BE2C (cell line): Measurements from ENCODE around the gene PRKN.

Source experiments
- DNase-seq: peaks from one replicate; pipeline ENCODE4 v3.0.0-alpha.2; 2020
- H3K27me3 ChIP-seq: fragments of 250-450 bp; sonication (Bioruptor Pico); 2 replicates; pipeline ENCODE4 v1.5.1; 2020; ENCODE audit warnings: mild to moderate bottlenecking
- H3K36me3 ChIP-seq: fragments of 250-450 bp; sonication (Bioruptor Pico); 2 replicates; pipeline ENCODE4 v1.5.1; 2020; ENCODE audit warnings: mild to moderate bottlenecking
- H3K4me1 ChIP-seq: fragments of 250-450 bp; sonication (Bioruptor Pico); 2 replicates; pipeline ENCODE4 v1.5.1; 2020
- H3K4me3 ChIP-seq: 2 replicates; pipeline ENCODE4 v1.5.1; 2011; ENCODE audit warnings: low read depth, low read length
- H3K9me3 ChIP-seq: fragments of 250-450 bp; sonication (Bioruptor Pico); 2 replicates; pipeline ENCODE4 v1.5.1; 2020
- TF ChIP-seq, protein P1 (sequence below): IDR thresholded peaks from 2 replicates; pipeline ENCODE4 v1.5.1; 2012; ENCODE audit warnings: mild to moderate bottlenecking, low read depth, low read length

Gene PRKN

DNA sequence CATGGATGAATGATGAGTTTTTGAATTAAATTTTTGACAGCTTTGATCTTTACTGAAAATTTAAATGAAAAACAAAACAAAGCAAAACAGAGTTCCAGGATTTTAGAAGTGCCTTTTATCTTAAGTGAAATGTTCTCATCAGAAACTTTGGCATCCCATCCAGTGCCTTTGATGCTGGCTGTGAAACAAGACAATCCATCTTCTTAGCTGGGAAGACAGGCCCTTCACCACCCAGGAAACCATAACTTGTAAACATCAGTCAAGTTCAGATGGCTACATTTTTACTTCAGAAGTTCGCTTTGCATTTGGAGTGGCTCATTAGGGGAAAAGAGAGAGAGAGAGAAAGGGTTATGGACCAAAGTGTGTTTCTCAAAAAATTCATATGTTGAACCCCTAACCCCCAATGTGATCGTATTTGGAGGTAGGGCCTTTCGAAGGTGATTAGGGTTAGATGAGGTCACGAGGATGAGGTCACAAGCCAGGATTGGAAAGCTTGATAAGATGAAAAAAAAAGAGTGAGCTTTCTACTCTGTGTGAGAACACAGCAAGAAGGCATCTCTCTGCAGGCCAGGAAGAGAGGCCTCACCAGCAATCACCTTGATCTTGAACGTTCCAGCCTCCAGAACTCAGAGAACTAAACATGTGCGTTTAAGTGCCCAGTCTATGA, 366.5 kb downstream of the PRKN start:
- H3K4me3 ChIP-seq: no peak overlapping the region
- TF ChIP-seq, protein P1, sequence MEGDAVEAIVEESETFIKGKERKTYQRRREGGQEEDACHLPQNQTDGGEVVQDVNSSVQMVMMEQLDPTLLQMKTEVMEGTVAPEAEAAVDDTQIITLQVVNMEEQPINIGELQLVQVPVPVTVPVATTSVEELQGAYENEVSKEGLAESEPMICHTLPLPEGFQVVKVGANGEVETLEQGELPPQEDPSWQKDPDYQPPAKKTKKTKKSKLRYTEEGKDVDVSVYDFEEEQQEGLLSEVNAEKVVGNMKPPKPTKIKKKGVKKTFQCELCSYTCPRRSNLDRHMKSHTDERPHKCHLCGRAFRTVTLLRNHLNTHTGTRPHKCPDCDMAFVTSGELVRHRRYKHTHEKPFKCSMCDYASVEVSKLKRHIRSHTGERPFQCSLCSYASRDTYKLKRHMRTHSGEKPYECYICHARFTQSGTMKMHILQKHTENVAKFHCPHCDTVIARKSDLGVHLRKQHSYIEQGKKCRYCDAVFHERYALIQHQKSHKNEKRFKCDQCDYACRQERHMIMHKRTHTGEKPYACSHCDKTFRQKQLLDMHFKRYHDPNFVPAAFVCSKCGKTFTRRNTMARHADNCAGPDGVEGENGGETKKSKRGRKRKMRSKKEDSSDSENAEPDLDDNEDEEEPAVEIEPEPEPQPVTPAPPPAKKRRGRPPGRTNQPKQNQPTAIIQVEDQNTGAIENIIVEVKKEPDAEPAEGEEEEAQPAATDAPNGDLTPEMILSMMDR: no peak
- no peaks in the 10 kb centered on the region for H3K27me3 ChIP-seq
- H3K9me3 ChIP-seq: no peaks in the 10 kb centered on the region
- no peaks in the 10 kb centered on the region for H3K4me1 ChIP-seq
- H3K36me3 ChIP-seq: no peaks in the 10 kb centered on the region
- no peak for DNase-seq

DNA sequence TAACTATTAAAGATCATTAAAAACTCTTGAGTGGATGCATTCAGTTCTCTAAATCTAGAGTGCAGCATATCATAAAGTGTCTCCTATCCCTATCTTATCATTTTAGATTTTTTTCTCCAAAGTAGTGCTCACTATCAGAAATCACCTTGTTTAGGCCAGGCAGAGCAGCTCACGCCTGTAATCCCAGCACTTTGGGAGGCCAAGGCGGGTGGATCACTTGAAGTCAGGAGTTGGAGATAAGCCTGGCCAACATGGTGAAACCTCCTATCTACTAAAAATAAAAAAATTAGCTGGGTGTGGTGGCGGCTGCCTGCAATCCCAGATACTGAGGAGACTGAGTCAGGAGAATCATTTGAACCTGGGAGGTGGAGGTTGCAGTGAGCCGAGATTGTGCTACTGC, 368.9 kb downstream of the PRKN start:
- DNase-seq: no peak
- Histone ChIP-seq H3K36me3 (no peaks in the 10 kb centered on the region), H3K4me1 (no peaks in the 10 kb centered on the region), H3K4me3 (no peak overlapping the region), H3K27me3 (no peaks in the 10 kb centered on the region), H3K9me3 (no peaks in the 10 kb centered on the region)
- TF ChIP-seq, protein P1: no peak

DNA sequence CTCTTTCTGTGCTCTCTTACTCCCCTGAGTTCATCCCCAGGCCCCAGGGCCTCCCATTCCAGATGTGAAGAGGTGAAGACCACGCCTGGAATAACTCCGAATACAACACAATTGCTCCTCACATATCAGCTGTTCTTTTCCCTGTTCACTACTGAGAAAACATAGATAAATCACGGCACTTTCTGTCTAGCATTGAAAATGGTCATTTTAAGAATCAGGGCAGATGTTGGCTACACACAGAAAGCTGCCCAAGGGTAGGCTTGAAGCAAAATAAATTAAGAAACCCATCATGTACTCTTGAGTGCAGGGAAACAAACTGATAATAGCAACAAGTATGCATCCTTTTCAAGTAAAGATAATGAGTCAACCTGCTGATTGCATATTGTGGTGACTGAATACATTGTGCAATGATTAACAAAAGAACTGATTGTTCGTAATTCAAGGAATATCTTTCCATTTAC, 382.5 kb downstream of the PRKN start:
- no peak overlapping the region for H3K4me3 ChIP-seq
- H3K4me1 ChIP-seq: no peaks in the 10 kb centered on the region
- no peaks in the 10 kb centered on the region for H3K27me3 ChIP-seq
- no peak for DNase-seq
- H3K9me3 ChIP-seq: no peaks in the 10 kb centered on the region; the same call in 1 of the 2 replicates
- TF ChIP-seq, protein P1: no peak
- H3K36me3 ChIP-seq: no peaks in the 10 kb centered on the region

DNA sequence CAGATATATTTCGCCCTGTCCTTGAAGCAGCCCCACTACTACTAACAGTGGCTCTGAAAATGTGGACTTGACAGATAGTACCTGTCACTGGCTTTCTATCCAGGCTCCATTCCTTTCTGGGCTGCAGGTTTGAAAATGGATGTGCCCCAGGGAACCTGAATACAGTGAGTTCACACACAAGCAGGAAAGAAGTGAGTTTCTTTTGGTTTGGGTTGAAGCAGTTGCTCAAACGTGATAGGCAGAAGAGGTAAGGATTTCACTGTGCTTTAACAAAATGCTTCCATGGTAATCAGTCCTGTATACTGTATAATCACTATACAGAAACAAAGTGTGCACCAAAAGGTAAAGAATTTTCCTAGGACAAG, 382.9 kb downstream of the PRKN start:
- no peaks in the 10 kb centered on the region for H3K36me3 ChIP-seq
- no peak for DNase-seq
- H3K4me3 ChIP-seq: no peak overlapping the region
- H3K9me3 ChIP-seq: no peaks in the 10 kb centered on the region; the same call in 1 of the 2 replicates
- H3K4me1 ChIP-seq: no peaks in the 10 kb centered on the region
- TF ChIP-seq, protein P1: no peak
- H3K27me3 ChIP-seq: no peaks in the 10 kb centered on the region

- Histone ChIP-seq H3K4me3 (no peak overlapping the region), H3K4me1 (no peaks in the 10 kb centered on the region), H3K9me3 (no peaks in the 10 kb centered on the region; the same call in 1 of the 2 replicates), H3K27me3 (no peaks in the 10 kb centered on the region), H3K36me3 (no peaks in the 10 kb centered on the region)
- TF ChIP-seq, protein P1: no peak
- DNase-seq: no peak
Observed at GRCh38 chr6:162343936-162344645, 383.5 kb downstream of the PRKN start.
